Activated CD8-positive, alpha-beta memory T cell treated with anti-CD3 and anti-CD28 coated beads for 1 hour (primary cell): ENCODE data around the gene FITM1.

Experiments used
- DNase-seq, 2 donors: peaks; one replicate each; pipeline ENCODE4 v3.0.0-alpha.2; 2020; ENCODE audit warnings: low read depth in 1 of 2; ENCODE audit errors: extremely low read depth in 1 of 2

Gene FITM1

DNA sequence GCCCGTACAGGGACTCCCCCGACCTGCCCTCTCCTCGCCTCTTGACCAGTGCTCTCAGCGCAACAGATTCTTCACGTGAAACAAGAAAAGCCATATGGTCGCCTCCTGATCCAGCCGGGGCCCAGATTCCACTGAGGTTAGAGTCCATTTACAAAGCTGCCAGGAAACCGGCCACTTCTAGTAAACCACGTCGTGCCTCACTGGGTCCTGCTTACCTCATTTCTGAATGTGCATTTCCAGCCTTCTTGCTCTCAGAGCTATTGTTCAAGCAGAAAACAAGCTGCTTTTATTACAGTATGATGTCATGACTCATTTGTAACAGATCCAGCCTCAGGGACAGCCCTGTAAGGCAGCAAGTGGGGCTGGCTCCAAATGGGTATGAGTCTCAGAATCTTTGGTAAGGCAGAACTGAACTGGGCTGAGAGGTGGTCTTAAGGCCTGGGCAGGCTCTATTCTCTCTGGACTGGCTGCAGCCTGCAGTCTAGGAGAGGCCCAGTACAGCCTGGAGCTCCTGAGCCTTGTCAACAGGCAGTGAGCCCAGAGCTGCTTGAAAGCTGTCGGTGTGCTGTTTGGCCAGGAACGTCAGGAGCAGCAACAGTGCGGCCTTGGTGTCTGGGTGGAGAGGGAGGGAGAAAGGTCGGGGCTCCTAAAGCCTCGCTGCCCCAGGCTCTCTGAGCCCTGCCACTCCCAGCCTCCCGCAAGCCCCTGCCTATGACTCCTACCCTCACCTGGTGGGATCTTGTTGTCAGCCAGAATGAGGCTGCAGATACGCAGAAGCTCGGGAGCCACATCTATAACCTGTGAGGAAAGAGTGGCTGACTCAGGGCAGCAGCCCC is 49.7 kb downstream of the FITM1 start:
- no peak for DNase-seq

DNA sequence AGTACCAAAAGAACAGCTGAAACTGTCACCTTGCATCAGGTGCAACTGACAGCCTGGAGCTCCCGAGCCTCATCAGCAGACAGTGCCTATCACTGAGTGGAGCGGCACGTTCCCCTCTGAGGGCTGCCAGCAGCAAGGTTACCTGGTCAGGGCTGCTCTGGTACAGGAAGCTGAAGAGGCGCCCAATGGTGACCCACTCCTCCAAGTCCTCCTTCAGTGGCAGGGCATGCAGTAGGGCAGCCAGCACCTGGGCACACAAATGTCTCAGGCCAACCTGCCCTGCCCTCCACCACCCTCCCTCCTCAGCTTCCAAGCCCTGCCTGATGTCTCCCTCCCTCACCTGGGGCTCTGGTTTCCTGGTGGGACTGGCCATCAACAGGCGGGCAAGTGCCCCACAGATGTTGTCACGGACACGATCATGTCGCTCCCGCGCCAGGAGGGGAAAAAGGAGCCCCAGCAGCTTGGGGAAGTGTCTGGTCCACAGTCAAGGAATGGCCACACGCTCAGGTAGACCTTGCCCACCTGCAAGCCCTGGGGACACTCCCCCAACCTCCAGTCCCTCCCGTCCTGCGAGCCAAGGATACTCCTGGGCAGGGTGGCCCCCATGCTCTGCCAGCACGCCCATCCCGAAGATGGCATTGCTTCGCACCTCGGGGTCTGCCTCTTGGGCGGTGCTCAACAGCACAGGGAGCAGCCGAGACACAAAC is 51.1 kb downstream of the FITM1 start:
- DNase-seq, result no peak
